Stimulated activated CD4-positive, alpha-beta T cell treated with anti-CD3 and anti-CD28 coated beads, Interleukin-1b, Interleukin-23, amount 100 ng/mL, for 48 hours (primary cell): ENCODE results near the gene MIPEP.

ENCODE experiments used
- DNase-seq: peaks from one replicate; pipeline ENCODE4 v3.0.0-alpha.2; 2020

MIPEP gene

DNA sequence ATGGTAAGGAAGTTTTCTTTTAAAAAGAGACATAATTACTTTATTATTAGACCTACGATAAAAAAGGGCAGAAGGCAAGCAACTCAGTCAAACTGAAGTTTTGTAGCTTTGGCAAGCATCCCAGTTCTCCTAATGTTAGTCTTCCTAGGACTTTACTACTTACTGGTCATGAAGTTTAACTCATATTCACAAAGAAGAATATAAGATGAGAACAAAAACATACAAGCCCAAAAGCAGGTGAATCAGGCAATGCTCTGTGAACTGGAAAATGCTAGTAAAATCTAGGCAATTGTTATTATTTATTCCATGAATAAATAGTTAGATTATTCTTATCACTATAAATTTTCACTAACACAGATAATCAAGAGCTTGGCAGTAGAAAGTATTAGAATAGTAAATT is 85.0 kb downstream of the MIPEP start:
- no peak for DNase-seq

- DNase-seq = no peak
Observed at GRCh38 chr13:23801141-23801540, 88.1 kb downstream of the MIPEP start.

DNA sequence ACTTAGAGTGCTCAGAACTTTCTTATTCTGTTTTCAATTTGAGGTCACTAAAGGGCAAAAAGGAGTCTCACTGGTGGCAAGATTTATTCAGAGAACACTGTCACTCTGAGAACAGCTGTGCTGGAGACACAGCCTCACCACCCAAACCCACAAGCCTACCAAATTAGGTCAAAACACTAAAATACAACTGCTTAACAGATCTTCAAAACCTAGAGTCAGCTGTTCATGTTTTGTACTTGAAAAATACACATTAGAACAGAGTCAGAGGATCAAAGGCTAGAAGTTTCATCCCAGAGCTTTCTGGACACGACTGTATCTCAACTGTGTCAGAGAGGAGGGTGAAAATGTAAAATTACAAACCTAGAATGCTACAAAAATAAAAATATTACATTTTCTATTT is 89.3 kb downstream of the MIPEP start:
- peak; percentile 4 for DNase-seq

DNA sequence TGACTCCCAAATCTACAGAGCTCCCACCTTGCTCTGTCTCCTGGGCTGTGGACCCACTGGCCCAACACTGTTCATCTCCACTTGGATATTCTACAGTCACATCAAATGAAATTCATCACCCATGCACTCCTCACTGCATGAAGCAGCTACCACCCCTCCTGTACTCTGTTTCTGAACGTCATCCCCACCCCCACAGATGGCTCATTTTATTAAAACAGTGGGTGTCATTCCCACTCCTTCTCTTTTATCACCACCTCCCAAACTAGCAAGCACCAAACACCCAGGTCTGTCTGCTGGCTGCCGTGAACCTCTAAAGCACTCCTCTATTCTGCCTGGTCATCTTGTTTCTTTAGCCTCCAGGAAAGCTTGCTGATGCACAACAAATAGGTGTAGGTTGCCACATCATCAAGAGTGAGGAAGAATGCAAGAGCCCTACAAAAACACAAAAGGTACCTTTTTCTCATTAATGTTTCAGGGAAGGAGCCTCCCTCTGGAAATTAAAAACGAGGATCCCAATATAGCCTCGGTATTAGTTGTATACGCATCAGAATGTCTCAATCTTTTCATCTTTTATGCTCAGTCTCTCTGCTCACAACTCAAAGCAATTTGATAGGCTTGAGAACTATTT is 91.8 kb downstream of the MIPEP start:
- DNase-seq = no peak

DNA sequence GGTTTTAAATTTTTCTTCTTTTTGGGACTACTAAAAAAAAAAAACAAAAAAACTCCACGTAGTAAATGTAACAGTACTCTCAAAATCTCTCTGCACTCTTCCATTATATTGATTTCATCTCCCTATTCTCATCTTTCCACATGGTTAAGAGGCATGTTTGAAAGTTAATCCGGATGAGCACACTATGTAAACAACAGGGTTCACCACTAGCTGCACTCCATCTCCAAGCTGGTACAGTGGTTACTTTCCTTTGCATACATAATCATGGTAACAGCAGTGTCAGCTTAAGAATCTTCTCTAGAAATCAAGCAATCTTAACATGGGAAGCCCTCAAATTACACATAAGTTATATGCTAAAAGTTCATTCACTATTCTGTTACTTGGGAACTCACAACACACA is 92.6 kb downstream of the MIPEP start:
- DNase-seq = no peak

GRCh38 chr13:23794267-23795161 is 94.7 kb downstream of the MIPEP start:
- DNase-seq = no peak

GRCh38 chr13:23793711-23794110 is 95.5 kb downstream of the MIPEP start:
- no peak for DNase-seq

- no peak for DNase-seq
Observed at GRCh38 chr13:23792680-23793079, 96.5 kb downstream of the MIPEP start.

DNA sequence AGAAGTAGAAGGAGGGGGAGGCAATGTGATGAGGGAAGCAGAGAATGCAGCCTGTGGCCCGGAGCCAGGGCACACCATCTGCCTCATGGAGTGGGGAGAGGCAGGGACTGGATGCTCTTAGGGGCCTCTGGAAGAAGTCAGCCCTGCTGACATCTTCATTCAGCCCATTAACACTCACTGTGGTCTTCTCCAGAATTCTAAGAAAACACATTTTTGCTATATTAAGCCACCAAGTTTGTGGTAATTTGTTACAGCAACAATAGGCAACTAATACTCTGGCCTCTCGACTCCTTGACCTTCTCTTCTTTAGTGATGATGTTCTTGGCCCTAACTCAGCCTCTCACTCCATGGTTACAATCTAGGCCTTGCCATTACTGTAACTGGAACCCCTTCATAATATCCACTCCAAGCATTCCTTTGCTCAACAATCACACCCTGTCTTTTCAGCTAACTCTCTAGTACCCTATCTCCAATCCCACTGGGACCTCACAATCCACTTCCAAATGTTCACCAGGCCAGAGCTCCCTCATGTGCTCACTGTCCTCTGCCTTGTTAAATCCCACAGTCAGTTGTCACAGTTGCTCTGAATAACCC is 98.5 kb downstream of the MIPEP start:
- DNase-seq = no peak

DNA sequence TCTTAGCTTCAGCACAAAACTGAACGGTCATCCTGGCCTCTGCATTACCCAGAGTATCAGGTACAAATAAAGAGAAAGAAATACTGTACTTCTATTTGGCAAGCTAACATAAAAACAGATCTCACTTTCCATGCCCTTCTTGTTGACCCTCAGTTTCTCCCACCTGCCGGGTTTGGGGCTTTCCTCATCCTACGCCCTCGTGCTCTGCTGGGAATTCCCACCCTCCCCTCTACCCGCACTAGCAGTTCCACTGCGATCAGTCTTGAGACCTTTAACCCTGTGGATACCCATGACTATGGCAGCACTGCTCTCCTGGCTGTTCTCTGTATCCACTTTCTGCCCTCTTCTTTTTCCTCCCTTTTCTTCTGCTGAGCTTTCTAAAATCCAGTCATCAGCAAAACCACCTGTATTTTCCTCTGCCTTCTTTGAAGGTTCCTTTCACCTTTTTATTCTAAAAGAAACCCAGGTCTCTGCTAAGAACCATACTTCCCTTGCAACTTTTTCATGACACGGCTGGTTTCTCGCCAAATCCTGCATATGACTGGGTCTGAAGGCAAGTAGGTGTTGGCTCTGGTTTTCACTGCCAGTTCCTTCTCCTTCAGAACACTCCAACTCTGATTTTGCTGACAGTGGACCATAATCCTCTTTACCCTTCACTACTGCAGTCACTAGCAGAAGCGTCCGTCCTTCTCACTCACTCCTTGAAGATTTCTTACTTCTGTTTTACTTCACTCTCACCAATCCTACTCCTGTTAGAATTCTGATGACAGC is 99.4 kb downstream of the MIPEP start:
- DNase-seq = no peak

- no peak for DNase-seq
Observed at GRCh38 chr13:23788459-23788858, 100.7 kb downstream of the MIPEP start.

GRCh38 chr13:23787464-23787863 is 101.7 kb downstream of the MIPEP start:
- DNase-seq = no peak

GRCh38 chr13:23786607-23787006 is 102.6 kb downstream of the MIPEP start:
- no peak for DNase-seq

GRCh38 chr13:23778879-23779278 is 110.3 kb downstream of the MIPEP start:
- no peak for DNase-seq

DNA sequence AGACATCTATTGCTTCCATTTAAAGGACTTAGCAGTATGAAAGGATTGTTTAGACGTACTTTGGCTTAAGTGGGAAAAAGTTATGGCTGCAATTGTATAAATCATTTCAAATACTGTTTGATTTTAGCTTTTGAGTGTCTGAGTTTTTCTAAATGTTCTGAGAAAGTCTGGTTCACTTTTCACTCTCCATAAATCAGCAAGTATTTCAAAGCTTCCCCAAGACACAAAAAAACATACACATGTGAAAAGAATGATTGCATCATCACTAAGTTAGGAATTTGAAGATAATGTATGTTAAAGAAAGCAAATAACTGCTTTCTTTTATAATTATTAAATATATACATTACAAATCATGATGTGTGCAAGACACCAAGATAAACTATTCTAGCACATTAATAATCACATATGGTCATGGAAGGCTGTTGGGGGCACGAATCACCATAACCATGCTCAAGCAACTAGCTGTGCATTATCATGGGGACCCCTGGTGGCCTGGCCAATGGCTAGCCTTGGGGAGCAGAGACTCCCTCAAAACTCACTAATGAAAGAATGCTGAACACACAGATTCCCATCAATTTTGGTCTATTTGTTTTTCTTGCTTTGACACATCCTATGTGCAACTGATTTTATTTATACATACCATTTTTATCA is 111.1 kb downstream of the MIPEP start:
- no peak for DNase-seq

DNA sequence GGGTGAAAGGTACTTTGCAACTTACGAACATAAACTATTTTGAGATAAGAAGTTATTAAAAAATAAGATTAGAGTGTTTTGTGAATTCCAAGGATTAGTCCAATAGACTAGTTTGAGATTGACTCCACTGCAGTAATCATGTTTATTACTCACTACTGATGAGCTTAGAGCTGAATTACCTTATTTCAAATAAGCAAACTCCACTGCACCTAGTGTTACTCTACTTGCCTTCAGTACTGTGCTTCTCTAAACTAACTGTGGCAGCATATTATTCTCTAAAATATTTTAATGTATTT is 111.7 kb downstream of the MIPEP start:
- DNase-seq = no peak

DNA sequence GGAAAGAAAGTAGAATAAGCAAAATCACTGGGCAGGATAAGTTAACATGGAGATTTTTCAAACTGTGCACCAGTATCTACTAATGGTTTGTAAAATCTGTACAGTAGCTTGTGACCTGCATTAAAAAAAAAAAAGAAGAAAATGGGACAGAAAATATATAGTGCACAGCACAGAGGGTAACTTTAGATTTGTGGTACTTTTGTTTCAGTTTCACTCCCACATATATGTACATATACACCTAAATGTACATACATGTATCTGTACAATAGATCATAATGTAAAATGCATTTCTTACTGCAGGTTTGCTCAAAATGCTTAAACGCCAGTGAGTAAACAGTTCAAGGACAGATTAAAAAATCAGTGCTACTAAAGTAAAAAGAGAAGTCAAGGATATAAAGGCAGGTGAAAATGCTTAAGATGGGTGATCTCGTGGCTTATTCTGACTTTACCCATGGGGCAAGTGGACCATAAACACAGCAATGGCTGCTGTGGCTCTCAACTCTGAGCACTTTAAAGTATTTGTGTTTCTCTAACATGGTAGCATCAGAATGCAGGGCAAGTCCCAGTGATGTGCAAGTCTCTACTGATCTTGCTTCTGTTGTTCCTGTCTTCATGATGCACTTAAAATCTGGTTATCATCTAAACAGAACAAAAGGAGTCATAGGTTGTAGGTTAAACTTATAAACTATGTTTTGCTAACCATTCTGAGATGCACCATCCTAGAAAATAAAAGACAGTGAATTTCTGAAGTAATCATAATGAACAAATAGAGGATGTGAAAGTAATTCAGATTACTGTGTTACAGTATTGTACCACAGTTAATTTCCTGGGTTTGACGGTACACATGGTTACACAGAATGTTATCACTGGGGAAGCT is 112.3 kb downstream of the MIPEP start:
- no peak for DNase-seq

DNA sequence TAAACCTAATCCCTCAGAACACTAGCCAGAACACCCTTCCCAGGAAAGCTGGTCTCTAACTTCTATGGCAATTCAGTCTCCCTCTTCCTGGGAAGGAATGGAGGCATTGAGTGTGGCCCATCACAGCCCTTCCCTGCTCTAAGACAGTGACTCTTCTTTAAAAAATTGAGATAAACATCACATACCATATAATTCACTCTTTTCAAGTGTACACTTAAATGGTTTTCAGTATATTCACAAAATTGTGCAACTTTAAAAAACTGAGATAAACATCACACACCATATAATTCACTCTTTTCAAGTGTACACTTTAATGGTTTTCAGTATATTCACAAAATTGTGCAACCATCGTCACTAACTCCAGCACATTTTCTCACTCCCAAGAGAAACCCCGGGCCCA is 116.5 kb downstream of the MIPEP start:
- DNase-seq = no peak

GRCh38 chr13:23771956-23772355 is 117.2 kb downstream of the MIPEP start:
- DNase-seq = no peak

DNA sequence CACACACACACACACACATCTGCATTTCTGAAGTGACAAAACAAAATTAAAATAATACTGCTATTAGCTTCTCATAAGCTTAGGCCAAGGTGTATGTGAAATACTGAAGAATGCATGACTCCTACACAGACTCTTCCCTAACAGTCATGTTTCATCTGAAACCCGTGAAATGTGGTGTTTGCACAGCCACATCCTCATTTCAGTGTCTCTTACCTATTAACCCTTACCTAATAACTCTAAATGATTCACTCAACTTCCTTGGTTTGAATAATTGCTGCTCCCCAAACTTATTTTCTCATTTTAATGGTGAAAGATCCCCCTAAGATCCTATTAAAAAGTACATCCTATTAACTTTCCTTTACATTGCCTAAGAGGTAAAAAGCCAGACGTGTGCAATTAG is 117.6 kb downstream of the MIPEP start:
- DNase-seq = no peak

DNA sequence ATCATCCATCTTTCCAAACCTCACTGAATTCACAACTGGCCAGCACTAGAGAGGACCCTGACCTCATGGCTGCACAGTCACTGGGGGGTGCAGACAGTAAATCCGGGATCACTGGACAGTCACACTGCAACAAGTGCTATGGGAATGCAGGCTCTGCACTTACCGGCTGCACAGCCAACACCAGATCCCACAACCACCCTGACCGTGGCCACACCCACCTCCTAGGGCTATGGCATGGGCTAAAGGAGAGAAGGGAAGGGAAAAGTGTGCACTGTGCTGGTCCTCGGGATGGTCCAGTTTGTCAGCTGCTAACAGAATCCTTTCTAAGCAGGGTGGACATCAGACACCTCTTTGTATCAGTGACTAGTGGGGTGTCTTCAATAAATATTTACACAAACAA is 118.2 kb downstream of the MIPEP start:
- DNase-seq = no peak

DNA sequence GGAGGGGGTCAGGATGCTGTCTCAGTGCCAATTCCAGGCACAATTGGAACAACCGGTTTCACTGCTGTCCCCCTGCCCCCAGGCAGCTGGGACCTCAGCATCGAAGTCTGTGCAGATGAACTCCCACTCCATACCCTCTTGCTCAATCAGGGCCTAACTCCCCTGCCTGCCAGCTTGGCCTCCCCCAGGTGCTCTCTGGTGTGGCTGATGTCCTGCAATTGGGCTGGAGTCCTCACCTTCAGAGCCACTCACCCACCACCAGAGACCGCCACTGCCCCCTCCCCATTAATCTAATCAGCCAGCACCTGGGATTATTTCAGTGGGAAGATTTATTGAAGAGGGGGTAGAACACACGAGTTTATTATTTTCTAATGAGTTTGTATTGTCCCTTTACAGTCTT is 118.8 kb downstream of the MIPEP start:
- DNase-seq = no peak
